GM18499 (cell line): ENCODE results near the gene ZNF480.
"Not testable (repeated sequence)": the region's sequence is repeated elsewhere in the genome, so short reads cannot be mapped to it uniquely, and the experiment has no call there.

Experiments
- ATAC-seq: cut with Tn5 transposase; IDR thresholded peaks from one replicate; pipeline ENCODE4 v1.9.1; 2021; ENCODE audit warnings: moderate number of reproducible peaks; ENCODE audit not compliant: insufficient read depth, unreplicated experiment

The ZNF480 gene

DNA sequence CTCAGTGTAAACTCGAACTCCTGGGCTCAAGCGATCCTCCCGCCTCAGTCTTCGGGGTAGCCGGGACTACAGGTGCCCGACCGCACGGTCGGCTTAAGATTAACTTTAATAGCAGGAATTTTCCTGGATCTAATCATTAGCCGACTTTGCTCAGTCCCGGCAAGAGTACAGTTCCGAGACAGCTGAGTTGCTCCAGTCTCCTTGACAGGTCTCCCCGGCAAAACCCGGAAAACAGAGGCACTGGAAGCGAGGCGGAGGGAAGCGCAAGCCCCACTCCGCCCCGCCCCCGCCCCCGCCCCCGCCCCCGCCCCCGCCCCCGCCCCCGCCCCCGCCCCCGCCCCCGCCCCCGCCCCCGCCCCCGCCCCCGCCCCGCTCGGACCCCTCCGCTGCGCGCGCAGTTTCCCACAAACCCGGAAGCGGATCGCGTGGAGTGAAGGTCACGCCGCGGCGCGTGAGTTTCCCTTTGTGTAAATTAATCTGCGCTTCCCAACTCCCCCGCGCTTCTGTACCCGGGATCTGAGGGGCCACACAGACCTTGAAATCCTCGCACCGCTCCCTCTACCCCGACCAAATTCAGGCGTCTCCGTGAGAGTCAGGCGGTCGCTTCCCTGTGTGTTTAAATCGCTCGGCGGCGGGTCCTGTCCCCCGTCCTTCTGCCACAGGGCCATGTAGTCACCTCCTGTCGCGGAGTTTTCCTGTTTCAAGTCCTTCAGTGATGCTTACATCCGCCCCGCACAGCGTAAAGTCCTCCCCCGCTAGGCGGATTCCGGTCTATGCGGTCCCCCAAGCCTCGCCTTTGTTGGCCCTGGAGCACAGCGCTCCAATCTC lies at the start of gene ZNF480:
Gene ZNF480 (plus strand): TSS at position 397 of the 828 bp plus-strand sequence. CDS start 3,244 bp downstream, outside the sequence.
- ATAC-seq: no peak

DNA sequence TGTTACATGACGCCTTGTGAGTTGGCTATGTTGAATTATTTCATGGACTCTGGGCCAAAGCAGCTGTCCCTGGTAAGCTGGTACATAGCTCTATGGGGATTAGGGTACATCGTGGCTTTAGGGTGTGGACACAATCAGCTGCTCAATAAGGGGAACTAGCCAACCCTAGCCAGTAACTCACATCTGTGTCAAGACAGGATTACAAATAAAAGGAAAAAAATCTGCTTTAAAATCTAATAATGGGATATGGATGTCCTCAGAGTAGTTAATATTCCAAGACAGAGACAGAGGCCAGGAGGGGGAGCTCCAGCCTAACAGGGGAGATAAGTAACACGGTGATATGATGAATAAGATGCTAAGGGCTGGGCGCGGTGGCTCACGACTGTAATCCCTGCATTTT lies 48.7 kb upstream of the ZNF480 start:
- ATAC-seq: no peak

DNA sequence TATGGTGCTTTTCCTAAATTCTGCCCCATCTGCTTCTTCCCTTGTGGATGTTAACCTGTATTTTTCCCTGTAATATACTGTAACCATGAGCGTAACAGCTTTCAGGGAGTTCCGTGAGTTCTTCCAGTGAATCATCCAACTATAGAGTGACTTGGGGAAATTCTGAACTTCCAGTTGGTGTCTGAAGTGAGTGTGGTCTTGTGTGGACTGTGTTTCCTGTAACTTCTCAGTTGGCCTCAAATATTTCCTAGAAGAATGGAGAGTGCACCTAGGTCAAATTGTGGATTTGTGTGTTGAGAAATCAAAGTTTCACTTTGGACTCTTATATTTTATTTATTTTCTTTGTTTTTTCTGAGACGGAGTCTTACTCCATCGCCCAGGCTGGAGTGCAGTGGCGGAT lies 38.5 kb upstream of the ZNF480 start:
- no peak for ATAC-seq

DNA sequence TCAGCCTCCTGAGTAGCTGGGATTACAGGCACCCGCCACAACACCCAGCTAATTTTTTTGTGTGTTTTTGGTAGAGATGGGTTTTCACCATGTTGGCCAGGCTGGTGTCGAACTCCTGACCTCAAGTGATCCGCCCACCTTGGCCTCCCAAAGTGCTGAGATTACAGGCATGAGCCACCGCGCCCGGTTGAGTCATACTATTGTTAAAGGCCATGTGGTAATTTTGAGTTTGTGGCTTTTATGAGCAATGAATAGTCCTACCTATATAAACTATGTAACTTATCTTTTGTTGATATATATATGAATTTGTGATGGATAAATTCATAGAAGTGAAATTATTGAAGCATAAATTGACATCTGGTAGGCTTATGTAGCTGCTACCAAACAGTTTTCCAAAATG lies 31.4 kb upstream of the ZNF480 start:
- not testable (repeated sequence) for ATAC-seq

DNA sequence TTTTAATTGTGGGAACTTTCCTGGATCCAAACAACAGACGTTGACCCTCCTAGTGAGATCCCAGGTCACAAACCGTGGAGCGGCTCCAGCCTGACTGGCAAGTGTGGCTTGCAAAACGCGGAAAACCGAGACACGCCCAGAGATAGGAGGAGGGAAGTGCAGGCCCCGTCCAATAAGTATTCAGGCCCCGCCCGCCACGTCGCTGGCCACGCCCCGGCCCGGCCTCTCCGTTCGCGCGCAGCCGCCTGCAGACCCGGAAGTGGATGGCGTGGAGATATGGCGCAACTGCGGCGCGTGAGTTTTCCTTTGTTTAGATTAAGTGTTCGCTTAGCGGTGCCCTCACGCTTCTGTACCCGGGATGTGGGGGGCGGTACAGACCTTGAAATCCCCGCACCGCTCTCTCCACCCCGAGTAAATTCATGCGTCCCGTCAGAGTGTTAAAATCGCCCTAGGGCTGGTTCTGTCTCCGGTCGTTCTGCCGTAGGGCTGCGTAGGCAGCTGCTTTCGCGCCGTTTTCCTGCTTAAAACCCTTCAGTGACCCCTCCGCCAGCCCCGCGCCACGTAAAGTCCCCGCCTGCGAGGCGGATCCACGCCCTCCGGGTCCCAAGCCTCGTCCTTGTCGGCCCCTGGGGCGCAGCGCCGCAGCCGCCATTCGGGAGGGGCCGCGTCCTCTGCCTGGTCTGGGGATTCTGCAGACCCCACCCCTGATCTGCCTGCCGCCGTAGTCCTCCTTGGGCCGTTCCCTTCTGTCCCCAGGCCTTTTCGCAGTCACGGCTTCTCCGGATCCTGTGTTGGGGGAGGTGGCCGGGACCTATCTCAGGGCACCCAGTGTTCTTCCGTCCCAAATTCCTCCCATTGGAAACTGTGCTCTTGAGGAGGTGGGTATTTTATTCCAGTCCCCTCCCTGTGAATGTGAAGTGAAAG lies 27.4 kb upstream of the ZNF480 start, which contains the start of gene ZNF766:
Gene ZNF766 (plus strand): TSS at position 250 of the 924 bp plus-strand sequence. CDS start 27 bp downstream, at position 277.
- ATAC-seq: no peak

DNA sequence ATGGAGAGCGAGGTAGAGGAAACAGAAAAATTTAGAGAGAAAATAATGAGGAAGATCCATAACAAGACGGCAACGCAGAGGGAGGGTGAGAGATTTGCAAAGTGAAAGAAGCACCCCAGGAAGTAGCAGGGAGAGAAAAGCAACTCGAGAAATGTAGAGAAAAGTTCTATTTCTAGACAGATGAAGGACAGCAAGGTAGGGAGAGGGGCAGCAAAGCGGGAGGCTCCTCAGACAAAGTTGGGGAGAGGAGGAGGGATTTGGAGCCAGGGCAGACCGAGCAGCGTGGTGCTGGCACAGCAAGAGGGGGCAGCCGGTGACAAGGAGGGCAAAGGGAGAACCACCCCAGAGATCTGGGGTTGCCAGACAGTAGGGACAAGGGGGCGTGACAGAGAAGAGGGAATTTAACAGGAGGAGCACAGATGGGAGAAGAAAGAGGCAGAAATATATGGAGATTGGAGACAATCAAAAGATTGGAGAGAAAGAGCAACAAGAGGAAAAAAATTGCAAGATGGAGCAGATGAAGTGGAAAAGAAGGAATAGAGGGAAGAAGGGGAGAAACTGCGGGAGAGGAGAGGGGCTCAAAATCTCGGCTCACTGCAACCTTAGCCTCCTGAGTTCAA lies 26.6 kb upstream of the ZNF480 start:
- no peak for ATAC-seq

DNA sequence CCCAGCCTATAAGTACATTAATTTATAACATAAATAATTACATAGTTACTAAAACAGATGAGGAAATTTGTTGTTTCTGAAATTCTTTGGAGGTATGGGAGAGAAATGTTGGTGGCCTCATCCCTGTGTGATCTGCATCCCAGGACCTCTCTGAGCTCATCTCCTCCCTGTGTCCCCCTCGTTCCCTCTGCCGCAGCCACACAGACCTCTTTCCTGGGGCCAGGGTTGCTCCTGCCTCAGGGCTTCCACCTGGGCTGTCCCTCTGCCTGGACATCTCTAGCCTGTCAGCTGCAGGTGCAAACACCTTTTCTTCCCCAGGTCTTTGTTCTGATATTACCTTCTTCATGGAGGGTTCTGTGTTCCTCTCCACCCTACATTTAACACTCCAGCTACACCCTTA lies 23.7 kb upstream of the ZNF480 start:
- ATAC-seq: no peak

DNA sequence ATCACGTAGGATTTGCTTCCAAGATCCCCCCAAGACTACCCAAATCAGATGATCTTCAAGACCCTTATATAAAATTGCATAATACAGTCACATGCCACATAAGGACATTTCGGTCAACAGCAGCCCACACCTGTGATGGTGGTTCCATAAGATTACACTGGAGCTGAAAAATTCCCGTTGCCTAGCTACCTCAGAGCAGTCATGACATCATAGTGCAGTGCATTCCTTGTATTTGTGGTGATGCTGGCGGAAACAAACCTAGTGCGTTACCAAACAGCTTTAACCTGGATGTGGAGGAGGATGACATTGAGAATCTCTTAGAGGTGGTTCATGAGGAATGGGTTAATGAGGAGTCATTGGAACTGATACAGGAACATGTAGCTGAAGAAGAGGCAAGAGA lies 22.8 kb upstream of the ZNF480 start:
- ATAC-seq: no peak

DNA sequence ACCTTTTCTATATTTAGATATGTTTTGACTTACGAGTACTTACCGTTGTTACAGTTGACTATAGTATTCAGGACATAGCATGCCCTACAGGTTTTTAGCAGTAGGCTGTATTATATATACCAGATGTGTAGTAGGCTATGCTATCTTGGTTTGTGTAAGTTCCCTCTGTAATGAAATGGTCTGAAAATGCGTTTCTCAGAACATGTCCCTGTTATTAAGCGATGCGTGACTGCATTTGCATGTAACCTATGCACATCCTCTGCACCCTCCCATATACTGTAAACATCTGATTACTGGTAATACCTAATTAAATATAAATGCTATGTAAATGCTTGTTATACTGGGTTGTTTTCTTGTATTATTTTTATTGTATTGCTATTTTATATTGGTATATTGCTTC lies 21.0 kb upstream of the ZNF480 start:
- ATAC-seq: no peak

DNA sequence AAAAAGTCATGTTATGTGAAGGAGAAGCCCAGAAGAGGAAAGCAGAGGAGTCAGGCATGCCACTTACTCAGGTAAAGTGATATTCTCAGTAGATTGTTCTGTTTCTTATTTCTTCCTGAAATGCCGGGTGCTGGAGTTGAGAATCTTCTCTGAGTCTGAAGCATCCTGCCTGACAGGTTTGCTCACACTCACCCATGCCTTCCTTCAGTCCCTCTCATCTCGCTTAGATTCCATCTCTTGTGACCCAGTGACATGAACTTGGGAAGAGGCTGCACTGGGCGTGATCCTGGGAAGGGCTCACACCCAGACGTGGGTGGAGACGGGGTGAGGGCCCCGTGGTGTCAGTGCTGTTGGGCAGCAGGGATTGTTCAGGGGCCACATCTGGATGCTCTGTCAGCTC lies 19.5 kb upstream of the ZNF480 start:
- ATAC-seq: no peak

DNA sequence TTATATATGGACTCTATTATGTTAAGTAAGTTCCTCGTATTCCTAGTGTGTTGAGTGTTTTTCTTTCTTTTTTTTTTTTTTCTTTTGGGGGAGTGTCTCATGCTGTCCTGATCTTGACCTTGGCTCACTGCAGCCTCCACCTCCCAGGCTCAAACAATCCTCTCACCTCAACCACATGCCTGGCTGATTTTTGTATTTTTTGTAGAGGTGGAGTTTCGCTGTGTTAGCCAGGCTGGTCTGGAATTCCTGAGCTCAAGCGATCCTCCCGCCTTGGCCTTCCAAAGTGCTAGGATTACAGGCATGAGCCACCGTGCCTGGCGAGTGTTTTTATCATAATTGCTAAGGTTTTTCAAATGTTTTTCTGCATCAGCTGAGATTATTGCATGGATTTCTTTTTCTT lies 10.7 kb upstream of the ZNF480 start:
- ATAC-seq: no peak

DNA sequence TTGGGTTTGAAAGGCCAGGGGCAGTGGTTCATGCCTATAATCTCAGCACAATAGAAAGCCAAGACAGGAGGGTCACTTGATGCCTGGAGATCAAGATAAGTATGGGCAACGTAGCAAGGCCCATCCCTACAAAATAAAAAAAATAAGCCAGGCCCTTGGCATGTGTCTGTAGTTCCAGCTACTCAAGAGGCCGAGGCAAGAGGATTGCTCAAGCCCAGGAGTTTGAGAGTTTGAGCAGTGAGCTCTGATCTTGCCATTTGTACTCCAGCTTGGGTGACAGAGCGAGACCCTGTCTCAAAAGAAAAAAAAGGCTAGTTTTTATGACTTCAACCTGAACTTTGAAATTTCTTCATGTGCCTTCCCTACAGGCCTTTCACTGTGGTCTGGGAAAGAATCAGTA lies 5.2 kb upstream of the ZNF480 start:
- ATAC-seq: no peak

DNA sequence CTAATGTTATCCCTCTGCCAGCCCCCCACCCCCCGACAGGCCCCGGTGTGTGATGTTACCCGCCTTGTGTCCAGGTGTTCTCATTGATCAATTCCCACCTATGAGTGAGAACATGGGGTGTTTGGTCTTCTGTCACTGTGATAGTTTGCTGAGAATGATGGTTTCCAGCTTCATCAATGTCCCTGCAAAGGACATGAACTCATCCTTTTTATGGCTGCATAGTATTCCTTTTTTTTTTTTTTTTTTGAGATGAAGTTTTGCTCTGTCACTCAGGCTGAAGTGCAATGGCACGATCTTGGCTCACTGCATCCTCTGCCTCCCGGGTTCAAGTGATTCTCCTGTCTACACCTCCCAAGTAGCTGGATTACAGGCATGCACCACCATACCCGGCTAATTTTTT lies 4.0 kb upstream of the ZNF480 start:
- not testable (repeated sequence) for ATAC-seq

DNA sequence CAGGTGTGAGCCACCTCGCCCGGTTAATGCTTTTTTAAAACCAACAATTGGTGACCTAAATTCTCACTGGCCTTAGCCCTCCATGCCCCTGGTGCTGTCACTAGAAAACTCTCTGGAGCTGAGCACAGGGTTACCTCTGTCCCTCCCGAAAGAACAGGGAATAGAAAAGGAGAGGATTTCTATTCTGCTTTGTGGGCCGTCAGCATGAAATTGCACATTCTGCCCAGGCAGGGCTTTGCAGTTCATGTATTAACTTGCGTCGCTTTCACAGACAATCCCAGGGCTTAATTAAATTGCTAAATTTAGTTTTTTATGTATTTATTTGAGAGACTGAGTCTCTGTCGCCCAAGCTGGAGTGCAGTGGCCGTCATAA lies 583 bp upstream of the ZNF480 start:
- ATAC-seq: no peak

DNA sequence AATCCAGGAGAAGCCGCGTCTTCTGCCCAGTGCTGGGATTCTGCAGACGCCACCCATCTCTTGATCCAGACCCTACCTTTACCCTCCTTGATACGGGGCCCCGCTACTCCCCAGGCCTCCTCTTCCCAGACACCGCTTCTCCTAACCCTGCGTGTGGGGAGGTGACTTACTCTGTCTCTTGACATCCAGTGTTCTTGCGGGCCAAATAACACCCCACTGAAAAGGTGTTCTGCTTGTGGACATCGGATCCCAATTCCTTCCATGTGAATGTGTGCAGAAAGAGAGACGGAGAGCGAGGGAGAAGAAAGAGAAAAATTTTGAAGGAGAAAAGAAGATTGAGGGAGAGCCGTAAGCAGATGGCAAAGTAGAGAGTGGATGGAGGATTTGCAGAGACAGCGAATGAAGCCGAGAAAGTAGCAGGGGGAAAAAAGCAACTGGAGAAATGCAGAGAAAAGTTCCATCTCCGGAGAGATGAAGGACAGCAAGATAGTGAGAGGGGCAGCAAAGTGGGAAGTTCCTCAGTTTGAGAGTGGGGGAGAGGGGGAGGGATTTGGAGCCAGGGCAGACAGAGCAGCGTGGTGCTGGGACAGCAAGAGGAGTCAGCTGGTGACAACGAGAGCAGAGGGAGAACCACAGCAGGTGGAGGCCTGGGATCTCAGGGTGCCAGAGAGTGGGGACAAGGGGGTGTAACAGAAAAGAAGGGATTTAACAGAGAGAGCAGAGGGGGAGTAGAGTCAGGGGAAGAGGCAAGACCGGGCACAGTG lies 814 bp downstream of the ZNF480 start:
- no peak for ATAC-seq

DNA sequence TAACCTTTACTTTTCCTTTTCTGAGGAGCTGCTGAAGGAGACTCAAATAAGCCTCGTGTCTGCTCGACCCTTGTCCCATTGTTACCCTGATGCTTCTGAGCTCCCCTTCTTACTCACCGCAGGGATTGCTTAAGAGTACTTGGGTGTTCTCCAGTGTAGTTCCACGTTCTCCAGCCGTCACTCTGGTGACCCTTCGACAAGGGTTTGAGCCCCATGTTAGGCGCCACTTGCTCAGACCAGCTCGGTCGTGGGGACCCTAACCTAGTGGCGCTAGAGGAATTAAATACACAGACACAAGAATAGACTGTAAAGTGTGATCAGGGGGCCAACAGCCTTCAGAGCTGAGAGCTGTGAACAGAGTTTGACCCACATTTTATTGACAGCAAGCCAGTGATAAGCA lies 10.3 kb downstream of the ZNF480 start:
- no peak for ATAC-seq

DNA sequence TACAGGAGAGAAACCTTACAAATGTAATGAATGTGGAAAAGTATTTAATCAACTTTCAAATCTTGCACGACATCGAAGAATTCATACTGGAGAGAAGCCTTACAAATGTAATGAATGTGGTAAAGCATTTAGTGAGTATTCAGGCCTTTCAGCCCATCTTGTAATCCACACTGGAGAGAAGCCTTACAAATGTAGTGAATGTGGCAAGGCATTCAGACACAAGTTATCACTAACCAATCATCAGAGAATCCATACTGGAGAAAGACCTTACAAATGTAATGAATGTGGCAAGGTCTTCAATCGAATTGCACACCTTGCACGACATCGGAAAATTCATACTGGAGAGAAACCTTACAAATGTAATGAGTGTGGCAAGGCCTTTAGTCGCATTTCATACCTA lies 25.5 kb downstream of the ZNF480 start:
- no peak for ATAC-seq

DNA sequence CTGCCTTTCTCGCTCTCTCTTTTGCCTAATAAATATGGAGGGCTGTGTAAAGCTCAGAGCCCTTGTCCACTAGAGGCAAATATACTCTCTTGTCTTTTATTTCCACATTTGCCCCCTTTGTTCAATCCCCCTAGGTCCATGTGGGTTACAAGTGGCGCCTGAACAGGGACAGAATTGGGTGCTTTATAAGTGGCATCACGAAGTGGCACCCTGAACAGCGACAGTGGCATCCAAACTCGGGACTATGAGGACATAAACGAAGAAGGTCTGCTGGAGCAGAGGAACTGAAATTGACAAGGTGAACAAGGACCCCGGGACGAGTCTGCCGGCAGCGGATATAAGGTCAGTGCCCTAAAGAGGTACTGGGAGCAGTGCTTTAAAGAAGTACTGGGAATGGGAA lies 34.8 kb downstream of the ZNF480 start:
- ATAC-seq: no peak

DNA sequence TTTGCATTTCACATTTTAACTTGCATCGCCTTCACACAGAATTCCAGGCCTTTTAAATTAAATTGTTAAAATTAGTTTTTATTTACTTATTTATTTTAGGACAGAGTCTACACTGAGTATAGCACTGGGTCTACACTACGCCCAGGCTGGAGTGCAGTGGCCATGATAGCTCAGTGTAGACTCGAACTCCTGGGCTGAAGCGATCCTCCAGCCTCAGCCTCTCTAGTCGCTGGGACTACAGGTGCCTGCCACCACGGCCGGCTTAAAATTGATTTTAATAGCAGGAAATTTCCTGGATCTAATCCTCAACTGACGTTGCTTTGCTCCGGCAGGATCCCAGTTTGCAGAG lies 38.8 kb downstream of the ZNF480 start:
- ATAC-seq: no peak

DNA sequence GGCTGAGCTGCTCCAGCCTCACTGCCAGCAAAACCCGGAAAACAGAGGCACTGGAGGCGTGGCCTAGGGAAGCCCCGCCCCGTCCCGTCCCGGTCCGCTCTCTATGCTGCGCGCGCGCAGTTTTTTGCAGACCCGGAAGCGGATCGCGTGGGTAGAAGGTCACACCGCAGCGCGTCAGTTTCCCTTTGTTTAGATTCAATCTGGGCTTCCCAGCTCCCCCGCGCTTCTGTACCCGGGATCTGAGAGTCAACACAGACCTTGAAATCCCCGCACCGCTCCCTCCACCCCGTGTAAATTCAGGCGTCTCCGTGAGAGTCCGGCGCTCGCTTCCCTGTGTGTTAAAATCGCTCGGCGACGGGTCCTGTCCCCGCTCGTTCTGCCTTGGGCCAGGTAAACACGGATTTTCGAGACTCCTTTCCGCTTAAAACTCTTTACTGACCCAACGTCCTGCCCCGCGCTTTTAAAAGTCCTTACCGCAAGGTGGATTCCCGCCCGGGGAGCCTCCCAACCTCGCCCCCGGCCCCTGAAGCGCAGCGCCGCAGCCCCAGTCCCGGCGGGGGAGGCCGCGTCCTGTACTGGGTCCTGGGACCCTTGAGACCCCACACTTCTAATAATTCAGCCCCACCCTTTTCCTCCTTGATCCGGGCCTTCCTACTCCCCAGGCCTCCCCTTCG lies 39.3 kb downstream of the ZNF480 start, which contains the start of gene ZNF610:
Gene ZNF610 (plus strand): TSS at position 127 of the 674 bp plus-strand sequence. CDS start 12,930 bp downstream, outside the sequence.
- ATAC-seq: no peak
